ENCODE measurements around the gene SLC7A8. TPM values are rescaled to one million over a fixed set of nuclear protein-coding genes. Genes with fewer than 3 reads are reported as not detected.

SLC7A8 gene
- total RNA-seq, 3 donors from 2014 or later (not counting 1 experiment from before 2014, with no cell fraction given), result 0.42 to 1.2 (median 1.0) TPM

DNA sequence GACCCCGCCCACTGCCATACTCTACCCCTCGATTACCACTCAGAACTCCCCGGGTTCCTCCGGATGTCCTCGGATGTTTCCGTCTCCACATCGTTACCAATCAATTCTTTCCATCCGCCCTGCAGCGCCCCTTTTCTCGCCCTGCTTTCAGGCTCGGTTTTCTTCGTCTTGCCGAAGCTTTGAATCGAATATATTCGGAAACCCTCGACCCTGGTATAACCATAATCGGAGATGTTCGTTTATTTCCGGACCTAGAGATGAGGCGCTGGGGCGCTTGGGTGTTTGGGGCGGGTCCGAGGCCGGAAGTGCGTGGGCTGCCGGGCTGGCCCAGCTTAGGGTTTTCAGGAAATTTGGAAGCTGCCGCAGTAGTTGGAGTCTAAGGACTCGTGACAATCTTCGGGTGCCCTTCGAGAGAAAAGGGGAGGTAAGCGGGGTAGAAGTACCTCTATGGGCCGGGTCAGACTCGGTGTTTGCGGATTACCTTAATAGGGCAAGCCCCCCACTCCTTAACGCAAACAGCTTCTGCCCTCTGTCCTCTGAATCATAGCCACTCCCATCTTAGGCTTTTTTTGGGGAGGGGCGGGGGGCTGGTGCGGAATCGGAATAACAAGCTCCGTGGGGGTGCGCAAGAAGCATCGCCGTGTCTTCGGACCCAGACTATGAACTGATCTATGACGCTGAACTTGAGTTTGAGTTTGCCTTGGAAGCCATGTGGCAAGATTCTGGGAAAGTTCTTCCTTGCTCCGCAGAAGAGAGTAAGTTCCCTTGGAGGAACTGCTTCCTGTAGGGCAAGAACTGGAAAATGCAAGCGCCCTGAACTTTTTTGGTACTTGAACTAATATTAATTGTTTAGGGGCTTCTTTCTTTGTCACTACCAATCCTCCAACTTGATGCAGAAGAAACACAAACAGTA is 88.0 kb downstream of the SLC7A8 start, which contains the start of gene C14orf119:
C14orf119 (plus strand) TSS at position 310 of the 913 bp plus-strand sequence. CDS start 2,154 bp downstream, outside the sequence.
- intact Hi-C loops (cut with micrococcal nuclease), result loop anchor here (1.0 to 10.0 kb wide), 5 partner anchors 25 to 506 kb away; partner anchors contain the start of genes BCL2L2, DAD1, PABPN1 and PPP1R3E
- TF ChIP-seq, protein P1, sequence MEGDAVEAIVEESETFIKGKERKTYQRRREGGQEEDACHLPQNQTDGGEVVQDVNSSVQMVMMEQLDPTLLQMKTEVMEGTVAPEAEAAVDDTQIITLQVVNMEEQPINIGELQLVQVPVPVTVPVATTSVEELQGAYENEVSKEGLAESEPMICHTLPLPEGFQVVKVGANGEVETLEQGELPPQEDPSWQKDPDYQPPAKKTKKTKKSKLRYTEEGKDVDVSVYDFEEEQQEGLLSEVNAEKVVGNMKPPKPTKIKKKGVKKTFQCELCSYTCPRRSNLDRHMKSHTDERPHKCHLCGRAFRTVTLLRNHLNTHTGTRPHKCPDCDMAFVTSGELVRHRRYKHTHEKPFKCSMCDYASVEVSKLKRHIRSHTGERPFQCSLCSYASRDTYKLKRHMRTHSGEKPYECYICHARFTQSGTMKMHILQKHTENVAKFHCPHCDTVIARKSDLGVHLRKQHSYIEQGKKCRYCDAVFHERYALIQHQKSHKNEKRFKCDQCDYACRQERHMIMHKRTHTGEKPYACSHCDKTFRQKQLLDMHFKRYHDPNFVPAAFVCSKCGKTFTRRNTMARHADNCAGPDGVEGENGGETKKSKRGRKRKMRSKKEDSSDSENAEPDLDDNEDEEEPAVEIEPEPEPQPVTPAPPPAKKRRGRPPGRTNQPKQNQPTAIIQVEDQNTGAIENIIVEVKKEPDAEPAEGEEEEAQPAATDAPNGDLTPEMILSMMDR (IDR thresholded peaks at IDR 0.05), result no peak
- no peaks in the 10 kb centered on the region for H3K27me3 ChIP-seq (ENCODE audit: control insufficient read depth, insufficient read depth, low read length)
- H3K27ac ChIP-seq (ENCODE audit: low read length), result peak within 1 kb of the TSS; percentile 92
- ATAC-seq, result peak; percentile 86 to 97 (median 86)
- peak in 1 of 2 donors; percentile 100 for DNase-seq
- no peak within 1 kb of the TSS for H3K4me3 Mint-ChIP-seq
- no peak within 1 kb of the TSS for H3K27ac Mint-ChIP-seq
- H3K4me3 ChIP-seq (ENCODE audit: low read length), result peak within 1 kb of the TSS; percentile 68
- H3K36me3 ChIP-seq (ENCODE audit: control insufficient read depth, insufficient read depth, low read length), result peaks cover 36% of the 10 kb centered on the region
- H3K4me1 ChIP-seq (ENCODE audit: control insufficient read depth, insufficient read depth, low read length), result peaks cover 15% of the 10 kb centered on the region
- no peaks in the 10 kb centered on the region for H3K9me3 Mint-ChIP-seq
- H3K9me3 ChIP-seq (ENCODE audit: control insufficient read depth, insufficient read depth, low read length), result no peaks in the 10 kb centered on the region
- H3K4me1 Mint-ChIP-seq, result peaks cover 22 to 28% of the 10 kb centered on the region in 2 donors
- WGBS (ENCODE audit: insufficient coverage), result under 1% methylated on average over 45 of the region's 46 CpGs
- H3K27me3 Mint-ChIP-seq (ENCODE audit: low read depth in 2 of 2), result no peaks in the 10 kb centered on the region
- H3K36me3 Mint-ChIP-seq, result no peaks in the 10 kb centered on the region

DNA sequence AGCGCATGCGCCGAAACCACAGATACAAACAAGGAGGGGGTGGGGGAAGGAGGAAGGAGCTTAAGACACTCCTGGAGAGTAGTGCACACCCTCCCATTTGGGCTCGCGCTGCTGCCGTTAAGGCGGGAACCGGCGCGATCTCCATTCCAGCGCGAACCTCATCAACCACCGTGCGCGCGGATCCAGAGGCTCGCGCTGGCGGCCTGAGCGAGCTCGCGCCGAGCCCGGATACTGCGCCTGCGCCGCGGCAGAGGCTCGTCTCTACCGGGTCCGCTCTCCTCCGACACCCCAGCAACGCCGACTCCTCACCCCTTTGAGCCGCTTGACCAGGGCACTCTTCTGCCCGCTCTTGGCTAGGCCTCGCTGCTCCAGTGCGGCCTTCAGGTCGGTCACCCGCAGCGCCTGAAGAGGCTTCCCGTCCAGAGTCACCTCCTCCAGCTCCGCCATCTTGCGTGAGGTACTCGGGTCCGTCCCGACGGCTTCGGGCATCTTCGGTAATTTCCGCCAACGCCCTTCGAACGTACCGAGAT is 88.7 kb downstream of the SLC7A8 start, which contains the start of gene ACIN1:
ACIN1 (minus strand) TSS at position 471 of the 530 bp plus-strand sequence; CDS start at position 447, 24 bp downstream.
- Mint-ChIP-seq H3K9me3 (no peaks in the 10 kb centered on the region), H3K4me3 (no peak within 1 kb of the TSS), H3K4me1 (peaks cover 22% of the 10 kb centered on the region in 2 donors), H3K27ac (no peak within 1 kb of the TSS), H3K27me3 (ENCODE audit: low read depth in 2 of 2) (no peaks in the 10 kb centered on the region), H3K36me3 (peaks cover under 1% of the 10 kb centered on the region)
- under 1% methylated on average over 55 of the region's 55 CpGs for WGBS (ENCODE audit: insufficient coverage)
- DNase-seq (peak; percentile 89 to 100), ATAC-seq (peak; percentile 35 to 52 (median 44))
- H3K27ac ChIP-seq (ENCODE audit: low read length), result peak within 1 kb of the TSS; percentile 92
- no peaks in the 10 kb centered on the region for H3K9me3 ChIP-seq (ENCODE audit: control insufficient read depth, insufficient read depth, low read length)
- intact Hi-C loops (cut with micrococcal nuclease), result loop anchor here (1.0 to 10.0 kb wide), 5 partner anchors 24 to 505 kb away; partner anchors contain the start of genes BCL2L2, DAD1, PABPN1 and PPP1R3E
- H3K27me3 ChIP-seq (ENCODE audit: control insufficient read depth, insufficient read depth, low read length), result no peaks in the 10 kb centered on the region
- H3K36me3 ChIP-seq (ENCODE audit: control insufficient read depth, insufficient read depth, low read length), result peaks cover 43% of the 10 kb centered on the region
- peak within 1 kb of the TSS; percentile 68 for H3K4me3 ChIP-seq (ENCODE audit: low read length)
- TF ChIP-seq, protein P1 (IDR thresholded peaks at IDR 0.05), result no peak
- H3K4me1 ChIP-seq (ENCODE audit: control insufficient read depth, insufficient read depth, low read length), result peaks cover 15% of the 10 kb centered on the region

DNA sequence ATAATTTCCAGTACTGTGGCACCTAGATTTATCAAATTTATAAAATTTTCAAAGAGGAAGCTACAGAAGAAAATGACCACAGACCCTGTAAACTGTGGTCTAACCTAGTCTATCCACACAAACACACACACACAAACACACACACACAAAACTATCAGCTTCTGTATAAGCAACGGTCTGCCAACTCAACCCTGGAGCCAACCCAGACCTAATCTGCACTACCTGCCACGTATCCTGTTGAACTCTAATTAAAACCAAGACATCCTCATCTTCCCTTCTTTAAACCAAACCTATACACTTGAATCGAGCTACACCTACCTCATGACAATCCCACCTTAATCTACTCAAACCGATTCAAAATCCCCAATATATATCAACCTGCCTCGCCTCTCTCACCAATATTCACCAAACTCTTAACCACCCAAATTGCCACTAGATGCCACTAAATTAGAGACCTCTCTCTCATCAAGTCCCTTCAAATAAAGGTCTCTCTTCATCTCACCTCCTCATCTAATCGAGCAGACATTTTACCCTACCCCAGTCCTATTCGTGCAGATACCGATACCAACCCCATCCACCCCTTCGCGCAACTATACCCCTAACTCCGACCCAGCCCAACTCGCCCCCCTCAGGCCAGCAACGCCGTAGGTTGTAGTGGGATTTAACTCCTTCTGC is 89.3 kb downstream of the SLC7A8 start:
- no peaks in the 10 kb centered on the region for H3K27me3 ChIP-seq (ENCODE audit: control insufficient read depth, insufficient read depth, low read length)
- Mint-ChIP-seq H3K4me1 (peaks cover 22 to 27% of the 10 kb centered on the region in 2 donors), H3K9me3 (no peaks in the 10 kb centered on the region), H3K4me3 (no peak overlapping the region), H3K27me3 (ENCODE audit: low read depth in 2 of 2) (no peaks in the 10 kb centered on the region), H3K27ac (no peak overlapping the region), H3K36me3 (peaks cover 7% of the 10 kb centered on the region)
- intact Hi-C loops (cut with micrococcal nuclease), result loop anchor here (2.0 to 10.0 kb wide), 3 partner anchors 23 to 211 kb away; partner anchors contain the start of genes BCL2L2, PPP1R3E and PSMB5
- peaks cover 49% of the 10 kb centered on the region for H3K36me3 ChIP-seq (ENCODE audit: control insufficient read depth, insufficient read depth, low read length)
- no peaks in the 10 kb centered on the region for H3K9me3 ChIP-seq (ENCODE audit: control insufficient read depth, insufficient read depth, low read length)
- under 1% methylated on average over 13 of the region's 14 CpGs for WGBS (ENCODE audit: insufficient coverage)
- peaks cover 15% of the 10 kb centered on the region for H3K4me1 ChIP-seq (ENCODE audit: control insufficient read depth, insufficient read depth, low read length)
- H3K27ac ChIP-seq (ENCODE audit: low read length), result peak overlapping the region; percentile 92
- H3K4me3 ChIP-seq (ENCODE audit: low read length), result peak overlapping the region; percentile 68
- no peak for ATAC-seq
- TF ChIP-seq, protein P1 (IDR thresholded peaks at IDR 0.05), result no peak
- DNase-seq, result no peak

Data from natural killer cell (primary cell).